NCI-H146 treated with DMSO at 0.1 percent for 48 hours (cell line): Measurements from ENCODE around the gene BMPR1A.

ENCODE experiments used
- DNase-seq: peaks from one replicate; lab custom pipeline; 2025; ENCODE audit not compliant: unreplicated experiment; lab: John Stamatoyannopoulos, UW

Gene BMPR1A

DNA sequence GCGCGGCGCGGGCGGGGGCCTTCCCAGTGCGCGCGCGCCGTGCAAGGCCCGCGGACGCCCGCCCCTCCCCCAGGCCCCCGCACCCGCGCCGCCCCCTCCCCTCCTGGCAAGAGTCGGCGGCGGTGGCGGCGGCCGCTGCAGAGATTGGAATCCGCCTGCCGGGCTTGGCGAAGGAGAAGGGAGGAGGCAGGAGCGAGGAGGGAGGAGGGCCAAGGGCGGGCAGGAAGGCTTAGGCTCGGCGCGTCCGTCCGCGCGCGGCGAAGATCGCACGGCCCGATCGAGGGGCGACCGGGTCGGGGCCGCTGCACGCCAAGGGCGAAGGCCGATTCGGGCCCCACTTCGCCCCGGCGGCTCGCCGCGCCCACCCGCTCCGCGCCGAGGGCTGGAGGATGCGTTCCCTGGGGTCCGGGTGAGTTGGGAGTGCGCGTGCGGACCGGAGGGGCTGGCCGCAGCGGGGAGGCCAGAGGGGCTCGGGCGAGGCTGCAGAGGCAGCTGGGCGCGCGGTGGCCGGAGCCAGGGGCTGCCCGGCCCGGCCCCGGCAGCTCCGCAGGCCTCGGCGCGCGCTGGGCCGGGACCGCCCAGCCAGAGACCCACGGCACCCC, at the start of gene BMPR1A:
Gene BMPR1A (plus strand): TSS at position 109 of the 602 bp plus-strand sequence. CDS start 119,400 bp downstream, outside the sequence.
- peak; percentile 86 for DNase-seq

- DNase-seq: no peak
Observed at GRCh38 chr10:86706977-86707376, 49.4 kb upstream of the BMPR1A start.

DNA sequence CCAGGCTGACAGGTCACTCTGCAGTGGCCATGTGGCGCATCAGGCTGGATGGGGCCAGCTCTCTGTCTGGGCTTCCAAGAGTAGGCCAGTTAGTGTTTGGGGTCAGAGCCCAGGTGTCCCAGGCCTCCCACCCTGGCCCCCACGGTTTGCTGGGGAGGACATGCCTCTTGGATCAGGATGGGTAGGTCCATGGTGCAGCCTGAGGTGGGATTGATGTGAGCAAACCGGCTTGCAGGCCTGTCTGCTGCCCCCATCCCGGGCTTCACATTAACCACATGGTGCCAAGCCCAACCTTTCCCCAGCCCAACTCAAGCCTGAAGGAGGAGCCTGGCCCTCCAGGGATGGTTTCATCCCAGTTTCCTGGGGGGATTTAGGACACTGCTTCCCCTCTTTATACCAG, 48.9 kb upstream of the BMPR1A start:
- no peak for DNase-seq

DNA sequence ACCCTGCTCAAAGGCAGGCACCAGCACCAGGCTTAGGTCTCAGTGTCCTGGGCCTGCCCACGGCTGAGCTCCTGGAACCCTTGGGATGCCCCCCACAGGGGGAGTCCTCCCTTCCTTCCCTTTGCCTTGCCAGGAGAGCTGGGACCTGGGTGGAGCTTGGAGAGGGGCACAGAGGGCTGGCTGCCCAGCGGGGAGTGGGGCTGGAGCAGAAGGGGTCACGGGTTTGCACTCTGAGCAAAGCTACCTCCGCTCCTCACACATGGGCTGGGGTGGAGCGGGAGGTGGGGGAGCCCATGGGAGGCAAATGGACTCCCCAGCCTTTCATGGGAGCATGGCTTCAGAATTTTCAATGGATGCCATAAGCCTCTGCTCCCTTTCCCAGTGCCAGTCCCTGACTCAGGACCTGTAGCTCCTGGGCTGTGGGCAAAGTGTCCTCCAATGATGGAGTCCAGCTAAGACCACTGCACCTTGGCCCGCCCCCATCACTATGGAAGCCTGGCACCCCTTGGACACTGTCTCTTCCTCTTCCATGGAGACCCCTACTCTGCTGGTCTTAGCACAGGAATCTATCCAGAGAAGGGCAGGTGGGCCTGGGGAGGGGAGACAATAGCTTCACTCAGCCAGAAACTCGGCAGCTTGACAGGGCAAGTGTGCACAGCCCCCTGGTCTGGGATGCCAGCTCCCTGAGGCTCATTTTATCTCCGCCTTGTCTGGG, 48.2 kb upstream of the BMPR1A start:
- DNase-seq: no peak

GRCh38 chr10:86708783-86709380, 47.5 kb upstream of the BMPR1A start:
- no peak for DNase-seq

DNA sequence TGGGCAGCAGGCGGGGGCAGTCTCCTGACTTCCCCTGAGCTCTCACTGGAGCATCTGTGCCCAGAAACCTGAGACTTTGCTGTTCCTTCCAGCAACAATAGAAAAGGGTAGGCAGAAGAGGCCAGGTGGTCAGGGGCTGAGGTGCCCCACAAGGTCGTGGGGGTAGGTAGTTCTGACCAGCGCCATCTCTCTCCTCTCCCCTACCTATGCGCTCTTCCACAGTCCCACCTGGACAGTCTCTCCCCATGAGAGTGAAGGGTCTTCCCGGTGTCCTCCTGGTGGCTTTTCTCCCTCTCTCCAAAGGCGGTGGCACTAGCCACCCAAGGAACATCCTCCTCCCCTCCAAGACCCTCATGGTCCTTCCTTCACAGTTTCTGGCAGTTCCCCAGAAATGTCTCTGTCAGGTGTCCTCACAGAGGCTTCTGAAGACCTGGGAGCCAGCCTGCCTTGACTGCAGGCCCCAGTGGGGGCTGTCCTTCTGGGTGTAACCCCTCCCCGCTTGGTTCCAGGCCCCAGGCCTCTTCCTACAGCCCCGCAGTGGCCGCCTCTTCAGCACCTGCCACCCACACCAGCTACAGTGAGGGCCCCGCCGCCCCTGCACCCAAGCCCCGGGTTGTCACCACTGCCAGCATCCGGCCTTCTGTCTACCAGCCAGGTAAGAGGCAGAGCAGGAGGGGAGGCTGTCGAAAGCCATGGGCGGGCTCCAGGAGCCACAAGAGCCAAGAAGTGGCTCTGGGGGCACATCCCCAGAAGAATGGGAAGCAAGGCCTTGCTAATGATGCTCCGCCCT, 46.8 kb upstream of the BMPR1A start:
- DNase-seq: no peak

DNA sequence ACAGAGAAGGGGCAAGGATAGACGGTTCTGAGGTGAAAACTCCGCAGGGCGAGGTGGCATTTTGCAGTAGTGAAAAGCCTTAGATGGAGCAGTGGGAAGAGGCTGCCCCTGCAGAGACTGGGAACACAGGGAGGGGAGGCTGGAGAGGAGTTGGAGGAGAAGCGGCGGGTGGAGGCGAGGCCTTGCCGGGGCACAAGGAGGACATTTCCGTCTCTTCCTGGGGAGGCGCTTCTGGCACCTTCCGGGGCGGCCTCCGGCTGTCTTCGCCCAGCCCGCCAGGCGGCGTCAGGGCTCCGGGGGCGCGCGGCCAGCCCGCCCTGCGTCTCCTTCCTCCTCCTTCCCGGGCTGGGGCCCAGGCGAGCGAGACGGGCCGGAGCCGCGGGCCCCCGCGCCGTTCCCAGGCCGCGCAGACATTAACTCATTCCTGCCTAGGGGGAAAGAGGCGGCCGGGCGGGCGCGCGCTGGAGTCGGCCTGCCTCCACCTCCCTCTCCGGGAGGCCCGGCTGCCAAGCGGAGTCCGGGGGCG, 45.4 kb upstream of the BMPR1A start:
- DNase-seq: peak; percentile 70

DNA sequence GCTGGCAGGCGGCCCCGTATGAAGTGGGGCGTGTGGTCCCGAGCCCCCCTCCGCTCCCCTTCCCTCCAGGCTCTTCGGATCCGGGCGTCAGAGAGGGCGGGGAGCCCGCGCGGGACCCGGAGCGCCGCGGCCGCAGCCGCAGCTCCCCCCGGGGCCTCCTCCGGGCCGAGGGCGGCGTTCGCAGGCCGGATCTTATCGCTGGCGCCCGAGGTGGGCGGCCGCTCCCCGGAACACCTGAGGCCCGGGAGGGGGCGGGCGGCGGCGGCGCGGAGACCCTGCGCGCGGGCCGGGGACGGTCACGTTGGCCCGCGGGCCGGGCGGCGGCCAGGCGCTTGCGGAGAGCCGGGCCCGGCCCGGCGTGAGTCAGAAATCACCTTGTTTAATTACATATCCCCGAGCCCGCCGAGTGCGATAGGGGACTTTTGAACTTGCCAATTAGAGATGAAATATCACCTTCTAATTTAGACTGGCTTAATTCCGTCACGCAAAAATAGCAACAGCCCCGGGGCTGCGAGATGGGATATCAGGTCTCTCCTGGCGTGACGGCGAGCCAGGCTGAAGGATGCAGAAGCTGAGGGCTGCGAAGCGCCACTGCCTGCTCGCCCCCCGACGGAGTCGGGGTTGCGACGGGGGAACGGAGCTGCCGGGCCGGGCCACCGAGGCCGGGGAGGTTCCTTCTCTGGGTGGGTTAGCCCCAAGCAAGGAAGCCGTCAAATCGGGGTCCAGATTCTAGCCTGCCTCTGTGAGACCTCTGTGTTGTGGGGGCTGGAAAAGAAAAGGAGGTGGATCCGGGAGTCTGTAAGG, 44.7 kb upstream of the BMPR1A start:
- peak; percentile 69 for DNase-seq

- DNase-seq: no peak
Observed at GRCh38 chr10:86712317-86712707, 44.1 kb upstream of the BMPR1A start.

DNA sequence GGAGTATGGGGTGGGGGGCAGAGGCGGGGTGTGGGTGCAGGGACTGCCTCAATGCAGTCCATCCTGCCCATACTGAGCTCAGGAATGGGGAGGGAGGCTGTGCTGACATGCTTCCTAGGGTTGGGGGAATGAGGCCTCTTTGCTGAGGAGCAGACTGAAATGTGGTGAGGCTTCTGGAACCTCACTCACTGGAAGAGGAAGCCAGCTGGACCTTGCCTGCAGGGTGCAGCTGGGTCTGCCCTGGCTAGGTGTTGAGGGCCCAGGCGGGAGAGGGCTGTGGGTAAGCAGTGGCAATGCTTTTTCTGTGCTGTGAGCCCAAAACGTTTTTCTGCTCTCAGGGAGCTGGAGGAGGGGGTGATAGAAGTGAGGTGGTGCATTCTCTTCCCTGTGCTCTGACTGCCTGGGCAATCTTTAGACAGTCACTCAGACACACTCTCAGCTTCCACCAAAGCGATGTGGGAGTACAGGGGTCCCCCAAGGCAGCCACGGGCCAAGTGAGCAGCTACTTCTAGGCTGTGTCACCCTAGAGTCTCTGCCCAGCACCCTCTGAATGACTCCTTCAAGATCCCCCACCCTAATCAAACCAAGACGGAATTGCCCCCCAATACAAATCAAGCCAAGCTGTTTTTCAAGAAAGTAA, 41.1 kb upstream of the BMPR1A start:
- no peak for DNase-seq

- no peak for DNase-seq
Observed at GRCh38 chr10:86715836-86716235, 40.6 kb upstream of the BMPR1A start.

GRCh38 chr10:86716466-86716865, 40.0 kb upstream of the BMPR1A start:
- no peak for DNase-seq

DNA sequence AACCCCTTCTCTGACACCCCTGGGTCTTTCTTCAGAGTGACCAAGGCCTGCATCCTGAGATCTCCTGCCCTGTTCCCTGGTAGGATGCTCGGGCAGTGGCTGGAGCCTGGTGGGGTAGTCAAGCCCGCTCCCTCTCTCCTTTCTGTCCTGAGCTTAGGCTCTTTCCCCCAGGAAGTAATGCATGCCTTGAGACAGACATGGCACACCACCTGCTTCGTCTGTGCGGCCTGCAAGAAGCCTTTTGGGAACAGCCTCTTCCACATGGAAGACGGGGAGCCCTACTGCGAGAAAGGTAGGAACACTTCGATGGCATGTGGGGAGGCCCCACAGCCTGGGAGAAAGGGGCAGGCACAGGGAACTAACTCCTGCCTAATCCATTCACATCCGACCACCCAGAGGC, 37.9 kb upstream of the BMPR1A start:
- no peak for DNase-seq

- no peak for DNase-seq
Observed at GRCh38 chr10:86721232-86721631, 35.2 kb upstream of the BMPR1A start.

- DNase-seq: no peak
Observed at GRCh38 chr10:86723009-86723408, 33.4 kb upstream of the BMPR1A start.

GRCh38 chr10:86724445-86724844, 32.0 kb upstream of the BMPR1A start:
- DNase-seq: no peak

- no peak for DNase-seq
Observed at GRCh38 chr10:86725980-86726676, 30.3 kb upstream of the BMPR1A start.

GRCh38 chr10:86726677-86726999, 29.8 kb upstream of the BMPR1A start:
- no peak for DNase-seq

GRCh38 chr10:86727470-86727869, 28.9 kb upstream of the BMPR1A start:
- no peak for DNase-seq

DNA sequence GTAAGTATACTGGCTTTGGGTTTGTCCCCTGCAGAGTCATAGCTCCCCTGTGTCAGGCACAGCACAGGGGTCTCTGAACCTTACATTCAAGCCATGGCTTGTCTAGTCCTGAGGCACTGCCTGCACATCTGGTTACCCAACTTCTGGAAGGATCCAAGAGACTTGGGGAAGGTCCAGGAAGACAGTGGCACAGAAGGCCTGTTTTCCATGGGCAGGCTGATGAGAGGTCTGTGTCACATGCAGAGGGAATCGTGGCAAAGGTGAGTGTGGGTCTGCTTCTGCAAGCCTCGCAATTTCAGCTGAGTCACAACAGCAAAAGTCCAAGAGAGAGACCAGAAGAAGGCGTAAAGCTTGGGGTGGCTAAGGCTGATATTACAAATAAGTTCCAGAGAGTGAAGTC, 28.4 kb upstream of the BMPR1A start:
- no peak for DNase-seq
